ENCODE measurements around the gene MESP2.

DNA sequence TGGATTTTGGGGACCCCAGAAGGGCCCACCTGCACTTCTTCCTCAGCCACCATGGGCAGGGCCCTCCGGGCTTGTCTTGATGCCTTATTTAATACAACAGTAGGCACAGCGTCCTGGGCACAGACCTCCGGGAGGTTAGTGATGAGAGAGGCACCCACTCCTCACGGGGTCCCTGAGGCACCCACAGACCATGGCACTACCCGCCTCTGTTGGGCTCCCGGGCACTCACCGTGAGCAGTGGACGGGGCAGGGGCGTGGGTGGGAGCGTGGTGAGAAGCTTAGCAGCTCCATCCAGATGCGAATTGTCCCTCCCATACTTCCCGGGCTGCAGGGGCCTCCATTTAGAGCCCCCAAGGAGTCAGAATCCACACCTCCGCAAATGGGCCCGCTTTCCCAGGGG, 317 bp upstream of the MESP2 start:
- no peak for TF ChIP-seq YY1 (IDR thresholded peaks at IDR 0.05; ENCODE audit: insufficient read depth, insufficient read length)
- TF ChIP-seq SUZ12 (IDR thresholded peaks at IDR 0.05; ENCODE audit: extremely low read depth, insufficient read depth, insufficient read length): no peak
- TF ChIP-seq ZNF274 (IDR thresholded peaks at IDR 0.05; ENCODE audit: low read depth, low read length): no peak

All from NT2/D1 (cell line).